Smooth muscle cell (in vitro differentiated cells): ENCODE measurements around the gene ADH5. TPM values are rescaled to one million over a fixed set of nuclear protein-coding genes. Genes with fewer than 3 reads are reported as not detected.
"Not testable (repeated sequence)": the region's sequence is repeated elsewhere in the genome, so short reads cannot be mapped to it uniquely, and the experiment has no call there.

Source experiments
- DNase-seq: peaks from one replicate; lab custom pipeline; 2025; ENCODE audit not compliant: unreplicated experiment; lab: John Stamatoyannopoulos, UW
- H2AFZ ChIP-seq: fragments of 200-600 bp; sonication (generic); 2 replicates; pipeline ENCODE4 v1.6.0; 2016; ENCODE audit warnings: antibody characterized with exemption, low read depth, mild to moderate bottlenecking
- H3F3A ChIP-seq: fragments of 200-600 bp; sonication (generic); 2 replicates; pipeline ENCODE4 v1.6.0; 2017; ENCODE audit warnings: antibody characterized with exemption, low read depth
- H3K27ac ChIP-seq: fragments of 200-600 bp; sonication (generic); 2 replicates; pipeline ENCODE4 v1.5.1; 2016; ENCODE audit warnings: low read depth, mild to moderate bottlenecking
- H3K27me3 ChIP-seq: fragments of 200-600 bp; sonication (generic); 2 replicates; pipeline ENCODE4 v1.6.1; 2016; ENCODE audit warnings: low read depth, mild to moderate bottlenecking
- H3K36me3 ChIP-seq: fragments of 200-600 bp; sonication (generic); 2 replicates; pipeline ENCODE4 v1.5.1; 2016; ENCODE audit warnings: low read depth
- H3K4me1 ChIP-seq: fragments of 200-600 bp; sonication (generic); 2 replicates; pipeline ENCODE4 v1.5.1; 2016; ENCODE audit warnings: low read depth
- H3K4me2 ChIP-seq: fragments of 200-600 bp; sonication (generic); 2 replicates; pipeline ENCODE4 v1.6.0; 2016; ENCODE audit warnings: mild to moderate bottlenecking
- H3K4me3 ChIP-seq: fragments of 200-600 bp; sonication (generic); 2 replicates; pipeline ENCODE4 v1.5.1; 2016; ENCODE audit warnings: mild to moderate bottlenecking
- H3K79me2 ChIP-seq: fragments of 200-600 bp; sonication (generic); 2 replicates; pipeline ENCODE4 v1.6.0; 2016; ENCODE audit warnings: low read depth, mild to moderate bottlenecking
- H3K9ac ChIP-seq: fragments of 200-600 bp; sonication (generic); 2 replicates; pipeline ENCODE4 v1.6.0; 2016; ENCODE audit warnings: low read depth
- H3K9me3 ChIP-seq: fragments of 200-600 bp; sonication (generic); replicated peaks from 2 replicates; pipeline ENCODE4 v1.5.1; 2016; ENCODE audit warnings: low read depth
- H4K20me1 ChIP-seq: fragments of 200-600 bp; sonication (generic); 2 replicates; pipeline ENCODE4 v1.6.0; 2016; ENCODE audit warnings: low read depth
- CTCF ChIP-seq: fragments of 200-600 bp; sonication (generic); IDR thresholded peaks from 2 replicates; pipeline ENCODE4 v1.5.1; 2017; ENCODE audit warnings: borderline replicate concordance, mild to moderate bottlenecking, antibody characterized with exemption; ENCODE audit not compliant: insufficient read depth, poor library complexity, severe bottlenecking
- WGBS: methylation state at CpG from one replicate; pipeline ENCODE4 v1.1.7; 2016; ENCODE audit warnings: low lambda C conversion rate; 5-methylcytosine and 5-hydroxymethylcytosine counted together
- polyA plus RNA-seq: library from polyadenylated mRNA; unstranded; fragments of >200 nt; fragmentation: Nextera tagmentation; extraction: Ambion mirVana; gene quantifications from 2 replicates; pipeline ENCODE4 v1.2.1, GENCODE V29; 2016
- total RNA-seq: library from RNA; depleted of rRNA; stranded (reverse); fragments of >200 nt; gene quantifications from 2 replicates; pipeline ENCODE4 v1.2.3, GENCODE V29; 2014

Gene ADH5
- total and polyA plus RNA-seq, 2 experiments from 2014 or later = 132 to 150 TPM

DNA sequence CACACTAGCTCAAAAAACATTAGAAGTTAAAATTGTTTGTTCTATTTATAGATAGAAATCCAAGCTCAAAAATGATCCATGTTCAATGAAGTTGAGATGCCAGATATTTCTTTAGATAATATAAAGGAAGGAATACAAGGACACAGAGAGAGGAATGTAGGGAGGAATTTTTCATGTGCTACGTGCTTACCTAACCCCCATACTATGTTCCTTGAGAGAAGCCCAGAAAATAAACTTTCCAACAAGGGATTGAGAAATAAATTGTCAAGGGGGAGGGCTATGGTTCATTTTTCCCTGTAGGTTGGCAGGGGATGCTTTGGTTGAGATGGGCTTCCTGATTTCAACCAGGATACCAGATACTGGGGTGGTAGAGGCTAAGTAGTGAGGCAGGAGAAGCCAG, 15.6 kb upstream of the ADH5 start:
- H3K27ac ChIP-seq = no peak overlapping the region
- no peaks in the 10 kb centered on the region for H3K79me2 ChIP-seq
- 88% methylated on average over 1 of the region's 1 CpG for WGBS
- no peak overlapping the region for H3K9ac ChIP-seq
- H3K36me3 ChIP-seq = no peaks in the 10 kb centered on the region
- H3K9me3 ChIP-seq = no peaks in the 10 kb centered on the region
- no peaks in the 10 kb centered on the region for H3K27me3 ChIP-seq
- H2AFZ ChIP-seq = no peak overlapping the region
- no peak overlapping the region for H3K4me2 ChIP-seq
- H3F3A ChIP-seq = no peaks in the 10 kb centered on the region
- no peaks in the 10 kb centered on the region for H3K4me1 ChIP-seq
- H4K20me1 ChIP-seq = no peaks in the 10 kb centered on the region
- TF ChIP-seq CTCF = no peak
- H3K4me3 ChIP-seq = no peak overlapping the region
- DNase-seq = no peak

- H3K79me2 ChIP-seq = no peaks in the 10 kb centered on the region
- no peak for TF ChIP-seq CTCF
- no peak overlapping the region for H3K4me3 ChIP-seq
- no peak overlapping the region for H3K27ac ChIP-seq
- H3F3A ChIP-seq = no peaks in the 10 kb centered on the region
- no peaks in the 10 kb centered on the region for H3K9me3 ChIP-seq
- H3K4me2 ChIP-seq = no peak overlapping the region
- no peak overlapping the region for H2AFZ ChIP-seq
- no peaks in the 10 kb centered on the region for H4K20me1 ChIP-seq
- H3K36me3 ChIP-seq = no peaks in the 10 kb centered on the region
- H3K27me3 ChIP-seq = no peaks in the 10 kb centered on the region
- DNase-seq = no peak
- no peaks in the 10 kb centered on the region for H3K4me1 ChIP-seq
- no peak overlapping the region for H3K9ac ChIP-seq
Measured at GRCh38 chr4:99103166-99103565, 14.6 kb upstream of the ADH5 start.

GRCh38 chr4:99102634-99103033, 14.0 kb upstream of the ADH5 start:
- Histone ChIP-seq H3K4me2 (no peak overlapping the region), H3K9me3 (no peaks in the 10 kb centered on the region), H3K79me2 (no peaks in the 10 kb centered on the region), H3K4me3 (no peak overlapping the region), H2AFZ (no peak overlapping the region), H3K4me1 (no peaks in the 10 kb centered on the region), H3F3A (no peaks in the 10 kb centered on the region), H4K20me1 (no peaks in the 10 kb centered on the region), H3K27ac (no peak overlapping the region), H3K27me3 (no peaks in the 10 kb centered on the region), H3K9ac (no peak overlapping the region), H3K36me3 (no peaks in the 10 kb centered on the region)
- DNase-seq = no peak
- no peak for TF ChIP-seq CTCF
- 96% methylated on average over 2 of the region's 2 CpGs for WGBS

GRCh38 chr4:99100876-99101275, 12.3 kb upstream of the ADH5 start:
- no peaks in the 10 kb centered on the region for H3K36me3 ChIP-seq
- no peaks in the 10 kb centered on the region for H4K20me1 ChIP-seq
- no peak overlapping the region for H3K9ac ChIP-seq
- no peaks in the 10 kb centered on the region for H3K9me3 ChIP-seq
- no peak for DNase-seq
- no peak overlapping the region for H3K4me2 ChIP-seq
- H3K4me1 ChIP-seq = no peaks in the 10 kb centered on the region
- H3K79me2 ChIP-seq = no peaks in the 10 kb centered on the region
- H3F3A ChIP-seq = no peaks in the 10 kb centered on the region
- H3K4me3 ChIP-seq = no peak overlapping the region
- no peak for TF ChIP-seq CTCF
- H3K27me3 ChIP-seq = no peaks in the 10 kb centered on the region
- WGBS = 100% methylated on average over 1 of the region's 1 CpG
- no peak overlapping the region for H2AFZ ChIP-seq
- H3K27ac ChIP-seq = no peak overlapping the region

DNA sequence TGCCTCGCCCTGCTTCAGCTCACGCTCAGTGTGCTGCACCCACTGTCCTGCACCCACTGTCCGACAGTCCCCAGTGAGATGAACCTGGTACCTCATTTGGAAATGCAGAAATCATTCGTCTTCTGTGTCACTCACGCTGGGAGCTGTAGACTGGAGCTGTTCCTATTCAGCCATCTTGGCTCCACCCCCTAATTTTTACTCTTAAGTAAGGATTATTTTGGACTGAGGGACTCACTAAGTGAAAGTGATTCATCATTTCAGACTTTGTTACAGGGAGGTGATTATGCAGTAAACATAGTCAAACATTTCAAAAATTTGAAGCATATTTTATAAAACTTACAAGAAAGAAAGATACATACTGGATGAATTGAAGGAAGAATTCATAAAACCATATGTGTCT, 11.2 kb upstream of the ADH5 start:
- H3K4me3 ChIP-seq, H3K27me3 ChIP-seq, H3K4me2 ChIP-seq, H3K4me1 ChIP-seq, H3F3A ChIP-seq, H3K9me3 ChIP-seq, H4K20me1 ChIP-seq, H2AFZ ChIP-seq, H3K9ac ChIP-seq, H3K27ac ChIP-seq, DNase-seq, H3K79me2 ChIP-seq, H3K36me3 ChIP-seq: not testable (repeated sequence)
- 77% methylated on average over 5 of the region's 5 CpGs for WGBS
